Rectal smooth muscle tissue (tissue), 1 donor: ENCODE measurements around the gene COL20A1.

Source experiments
- H3K27ac ChIP-seq: one replicate; pipeline ENCODE4 v1.7.0; 2013; ENCODE audit warnings: low read depth, low read length, inconsistent platforms
- H3K27me3 ChIP-seq: one replicate; pipeline ENCODE4 v1.7.0; 2013; ENCODE audit warnings: low read length; ENCODE audit not compliant: control insufficient read depth, insufficient read depth
- H3K36me3 ChIP-seq: one replicate; pipeline ENCODE4 v1.7.0; 2013; ENCODE audit warnings: low read length; ENCODE audit not compliant: control insufficient read depth, insufficient read depth
- H3K4me1 ChIP-seq: one replicate; pipeline ENCODE4 v1.7.0; 2013; ENCODE audit warnings: low read length; ENCODE audit not compliant: control insufficient read depth, insufficient read depth
- H3K4me3 ChIP-seq: one replicate; pipeline ENCODE4 v1.7.0; 2013; ENCODE audit warnings: low read length
- H3K9ac ChIP-seq: one replicate; pipeline ENCODE4 v1.7.0; 2013; ENCODE audit warnings: low read length

The COL20A1 gene

GRCh38 chr20:63291811-63292210 is 1.2 kb upstream of the COL20A1 start:
- no peak overlapping the region for H3K9ac ChIP-seq
- peaks cover 19% of the 10 kb centered on the region for H3K27me3 ChIP-seq
- H3K4me3 ChIP-seq = no peak overlapping the region
- no peak overlapping the region for H3K27ac ChIP-seq
- peaks cover 15% of the 10 kb centered on the region for H3K36me3 ChIP-seq
- no peaks in the 10 kb centered on the region for H3K4me1 ChIP-seq

DNA sequence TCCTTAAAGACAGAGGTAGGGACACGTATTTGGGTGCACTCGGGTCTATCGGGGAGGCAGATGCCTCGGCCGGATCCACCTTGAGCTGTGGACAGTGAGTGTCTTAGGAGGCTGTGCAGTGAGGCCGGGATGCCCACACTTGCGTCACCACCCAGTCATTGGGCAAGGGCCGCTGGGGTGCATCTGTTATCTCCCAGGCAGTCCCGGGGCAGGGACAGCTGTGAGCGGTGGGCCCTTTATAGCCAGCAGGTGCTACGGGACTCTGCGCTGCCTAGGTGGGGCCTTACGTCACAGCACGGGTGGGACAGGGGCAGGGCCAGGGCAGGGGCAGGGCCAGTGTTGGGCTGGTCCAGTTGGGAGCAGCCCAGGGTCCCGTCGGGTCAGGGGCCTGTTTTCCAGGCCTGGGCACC is 689 bp upstream of the COL20A1 start:
- Histone ChIP-seq H3K27ac (no peak overlapping the region), H3K36me3 (peaks cover 15% of the 10 kb centered on the region), H3K27me3 (peaks cover 22% of the 10 kb centered on the region), H3K9ac (no peak overlapping the region), H3K4me1 (no peaks in the 10 kb centered on the region), H3K4me3 (no peak overlapping the region)

DNA sequence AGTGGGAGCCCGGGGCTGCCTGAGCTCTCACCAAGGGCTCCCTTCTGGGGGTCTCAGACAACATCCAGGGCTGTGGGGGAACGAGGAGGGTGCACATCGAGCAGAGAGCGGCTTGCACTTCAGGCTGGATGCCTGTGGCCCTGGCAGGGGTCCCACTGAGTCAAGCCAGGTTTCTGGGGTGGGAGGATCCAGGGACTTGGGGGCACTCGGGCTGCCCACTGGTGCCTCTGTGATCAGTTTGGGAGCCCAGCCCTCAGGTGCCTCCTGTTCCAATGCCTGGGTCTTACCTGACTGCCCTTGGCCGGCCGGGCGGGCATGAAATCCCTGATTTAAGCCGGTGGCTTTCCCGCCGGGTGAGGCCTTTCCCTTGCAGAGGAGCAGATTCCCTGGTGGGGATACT is 470 bp downstream of the COL20A1 start:
- H3K27me3 ChIP-seq = peaks cover 22% of the 10 kb centered on the region
- H3K27ac ChIP-seq = no peak overlapping the region
- no peaks in the 10 kb centered on the region for H3K4me1 ChIP-seq
- no peak overlapping the region for H3K4me3 ChIP-seq
- H3K36me3 ChIP-seq = peaks cover 8% of the 10 kb centered on the region
- no peak overlapping the region for H3K9ac ChIP-seq

DNA sequence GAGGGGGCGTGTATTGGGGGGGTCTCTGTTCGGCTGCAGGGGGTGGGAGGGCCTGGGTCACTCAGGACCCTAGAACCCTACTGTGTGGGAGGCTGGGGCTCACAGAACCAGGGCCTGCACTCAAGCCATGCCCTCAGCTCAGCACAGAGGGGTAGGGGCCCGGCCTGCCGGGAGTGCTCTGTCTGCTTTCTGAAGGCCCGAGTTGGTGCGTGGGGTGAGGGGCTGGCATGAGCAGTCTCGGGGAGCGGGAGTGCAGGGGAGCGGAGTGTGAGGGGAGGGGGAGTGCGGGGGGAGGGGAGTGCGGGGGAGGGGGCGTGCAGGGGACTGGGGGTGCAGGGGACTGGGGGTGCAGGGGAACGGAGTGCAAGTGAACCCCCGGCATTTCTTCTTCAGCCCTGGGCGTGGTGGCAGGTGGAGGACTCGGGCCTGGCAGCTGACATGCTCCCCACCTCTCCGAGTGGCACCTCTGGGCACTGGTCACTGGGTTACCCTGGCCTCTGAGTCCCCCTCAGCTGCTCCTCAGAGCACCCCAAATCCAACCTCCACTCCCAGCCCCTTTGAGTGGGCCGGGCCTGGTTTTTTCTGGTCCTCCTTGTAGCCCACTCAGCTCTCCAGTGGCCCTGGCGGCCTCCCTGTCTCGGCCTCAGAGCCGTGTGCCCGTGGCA is 1.0 kb downstream of the COL20A1 start:
- H3K4me1 ChIP-seq = no peaks in the 10 kb centered on the region
- H3K27me3 ChIP-seq = peaks cover 22% of the 10 kb centered on the region
- no peak overlapping the region for H3K9ac ChIP-seq
- no peak overlapping the region for H3K4me3 ChIP-seq
- H3K27ac ChIP-seq = no peak overlapping the region
- H3K36me3 ChIP-seq = peaks cover 4% of the 10 kb centered on the region

- Histone ChIP-seq H3K27ac (no peak overlapping the region), H3K4me3 (no peak overlapping the region), H3K4me1 (no peaks in the 10 kb centered on the region), H3K27me3 (peaks cover 22% of the 10 kb centered on the region), H3K9ac (no peak overlapping the region), H3K36me3 (no peaks in the 10 kb centered on the region)
Measured at GRCh38 chr20:63294536-63294900, 1.5 kb downstream of the COL20A1 start.

DNA sequence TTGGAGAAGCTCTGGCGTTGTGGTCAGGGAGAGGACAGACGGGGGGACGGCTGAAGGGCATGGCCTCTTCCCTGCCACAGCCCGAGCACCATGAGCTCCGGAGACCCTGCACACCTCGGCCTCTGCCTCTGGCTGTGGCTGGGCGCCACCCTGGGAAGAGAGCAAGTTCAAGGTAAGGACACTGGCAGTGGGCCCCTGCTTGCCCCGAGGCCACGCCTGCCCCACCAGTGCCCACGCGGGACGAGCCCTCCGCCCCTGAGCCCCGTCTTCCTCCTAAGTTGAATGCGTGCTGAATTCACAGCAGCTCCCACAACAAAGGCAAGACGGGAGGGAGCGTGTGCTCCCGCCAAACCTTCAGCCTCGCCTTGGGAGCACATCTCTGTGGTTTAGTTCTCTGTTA is 2.0 kb downstream of the COL20A1 start:
- Histone ChIP-seq H3K4me1 (no peaks in the 10 kb centered on the region), H3K4me3 (no peak overlapping the region), H3K9ac (no peak overlapping the region), H3K36me3 (no peaks in the 10 kb centered on the region), H3K27me3 (peaks cover 22% of the 10 kb centered on the region), H3K27ac (no peak overlapping the region)

- H3K4me1 ChIP-seq = no peaks in the 10 kb centered on the region
- no peak overlapping the region for H3K4me3 ChIP-seq
- H3K27ac ChIP-seq = no peak overlapping the region
- H3K9ac ChIP-seq = no peak overlapping the region
- no peaks in the 10 kb centered on the region for H3K36me3 ChIP-seq
- peaks cover 22% of the 10 kb centered on the region for H3K27me3 ChIP-seq
Measured at GRCh38 chr20:63295422-63295821, 2.4 kb downstream of the COL20A1 start.

- Histone ChIP-seq H3K4me3 (no peak overlapping the region), H3K27ac (no peak overlapping the region), H3K9ac (no peak overlapping the region), H3K27me3 (peaks cover 22% of the 10 kb centered on the region), H3K4me1 (no peaks in the 10 kb centered on the region), H3K36me3 (no peaks in the 10 kb centered on the region)
Measured at GRCh38 chr20:63295846-63296245, 2.9 kb downstream of the COL20A1 start.

GRCh38 chr20:63296531-63297299 is 3.7 kb downstream of the COL20A1 start:
- Histone ChIP-seq H3K27me3 (peaks cover 22% of the 10 kb centered on the region), H3K27ac (no peak overlapping the region), H3K4me1 (no peaks in the 10 kb centered on the region), H3K36me3 (no peaks in the 10 kb centered on the region), H3K4me3 (no peak overlapping the region), H3K9ac (no peak overlapping the region)

DNA sequence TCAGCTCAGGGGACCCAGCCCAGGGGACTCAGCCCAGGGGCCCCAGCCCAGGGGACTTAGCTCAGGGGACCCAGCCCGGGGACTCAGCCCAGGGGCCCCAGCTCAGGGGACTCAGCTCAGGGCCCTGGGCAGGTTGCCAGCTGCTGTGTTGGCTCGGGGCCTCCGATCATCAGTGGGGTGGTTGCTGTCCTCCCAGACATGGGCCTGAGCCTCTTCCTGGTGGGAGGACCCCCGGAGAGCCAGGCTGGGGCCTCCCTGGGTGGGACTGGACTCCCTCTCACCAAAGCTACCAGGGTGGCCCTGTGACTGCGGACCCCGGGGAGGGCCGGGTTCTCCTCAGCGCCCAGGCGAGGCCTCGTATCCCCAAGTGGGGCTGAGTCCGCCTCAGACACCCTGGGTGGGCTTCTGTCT is 4.4 kb downstream of the COL20A1 start:
- Histone ChIP-seq H3K36me3 (no peaks in the 10 kb centered on the region), H3K4me3 (no peak overlapping the region), H3K4me1 (no peaks in the 10 kb centered on the region), H3K9ac (no peak overlapping the region), H3K27ac (no peak overlapping the region), H3K27me3 (peaks cover 18% of the 10 kb centered on the region)

DNA sequence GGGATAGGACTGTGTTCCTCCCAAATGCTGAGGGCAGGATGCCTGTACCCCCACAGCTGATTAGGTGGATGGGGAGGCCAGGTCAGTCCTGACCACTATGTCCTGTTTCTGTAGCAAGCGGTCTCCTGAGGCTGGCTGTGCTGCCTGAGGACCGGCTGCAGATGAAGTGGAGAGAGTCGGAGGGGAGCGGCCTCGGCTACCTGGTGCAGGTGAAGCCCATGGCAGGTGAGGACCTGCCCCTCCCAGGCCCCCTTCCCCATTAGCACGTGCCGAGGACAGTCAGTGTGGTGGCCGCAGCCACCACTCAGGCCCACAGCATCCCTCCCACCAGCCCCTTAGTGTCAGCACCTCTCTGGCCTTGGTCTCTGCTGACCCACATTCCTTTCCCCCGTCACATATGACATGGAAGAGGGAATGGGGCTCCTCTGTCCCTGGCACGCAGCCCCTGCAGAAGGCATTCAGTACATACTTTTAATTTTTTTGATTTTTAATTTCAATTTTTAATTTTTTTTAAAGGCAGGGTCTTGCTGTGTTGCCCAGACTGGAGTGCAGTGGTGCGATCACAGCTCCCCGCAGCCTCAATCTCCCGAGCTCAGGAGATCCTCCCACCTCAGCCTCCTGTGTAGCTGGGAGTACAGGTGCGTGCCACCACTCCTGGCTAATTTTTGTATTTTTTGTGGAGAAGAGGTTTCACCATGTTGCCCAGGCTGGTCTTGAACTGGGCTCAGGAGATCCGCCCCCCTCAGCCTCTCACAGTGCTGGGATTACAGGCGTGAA is 5.0 kb downstream of the COL20A1 start:
- Histone ChIP-seq H3K27me3 (peaks cover 18% of the 10 kb centered on the region), H3K27ac (no peak overlapping the region), H3K36me3 (no peaks in the 10 kb centered on the region), H3K4me1 (no peaks in the 10 kb centered on the region), H3K9ac (no peak overlapping the region), H3K4me3 (no peak overlapping the region)

DNA sequence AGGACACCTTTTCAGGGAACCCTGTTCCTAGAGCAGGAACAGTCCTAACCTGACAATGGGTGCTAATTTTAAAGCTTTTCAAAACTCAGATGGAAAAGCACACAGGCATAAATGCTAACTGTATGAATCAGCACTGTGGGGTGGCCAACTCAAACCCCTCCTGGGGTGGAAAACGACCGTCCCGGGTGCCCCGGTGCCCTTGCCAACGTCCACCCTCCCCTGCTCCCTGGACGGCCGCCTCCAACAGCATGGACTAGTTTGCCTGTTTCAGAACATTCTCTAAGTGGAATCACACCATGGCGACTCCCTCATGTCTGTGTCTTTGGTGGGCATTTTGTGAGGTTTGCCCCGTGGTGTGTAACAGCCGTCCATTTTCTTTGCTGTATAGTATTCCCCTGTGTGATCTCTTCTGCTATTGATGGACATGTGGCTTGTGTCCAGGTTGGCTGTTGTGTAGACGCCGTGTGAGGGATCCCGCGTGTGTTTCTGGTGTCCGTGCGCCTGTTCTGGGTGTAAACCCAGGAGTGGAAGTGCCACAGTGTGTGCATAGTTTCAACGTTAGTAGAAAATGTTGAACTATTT is 5.8 kb downstream of the COL20A1 start:
- Histone ChIP-seq H3K36me3 (no peaks in the 10 kb centered on the region), H3K9ac (no peak overlapping the region), H3K27ac (no peak overlapping the region), H3K27me3 (peaks cover 14% of the 10 kb centered on the region), H3K4me1 (no peaks in the 10 kb centered on the region), H3K4me3 (no peak overlapping the region)
